G401.6 (cell line): ENCODE results near the gene RAB37.

ENCODE experiments used
- FAIRE-seq: peaks from 2 replicates; lab custom pipeline; 2012; peaks lifted over from hg19 to GRCh38; lab: Jason Lieb, UNC

The RAB37 gene

GRCh38 chr17:74763565-74764387 is 26.7 kb downstream of the RAB37 start:
- no peak for FAIRE-seq

- FAIRE-seq, result no peak
Measured at GRCh38 chr17:74764751-74765286, 27.8 kb downstream of the RAB37 start.

- FAIRE-seq, result no peak
Measured at GRCh38 chr17:74766413-74766812, 29.4 kb downstream of the RAB37 start.

- no peak for FAIRE-seq
Measured at GRCh38 chr17:74767111-74767516, 30.1 kb downstream of the RAB37 start.

- no peak for FAIRE-seq
Measured at GRCh38 chr17:74768069-74768762, 31.2 kb downstream of the RAB37 start.

- FAIRE-seq, result no peak
Measured at GRCh38 chr17:74768763-74769114, 31.7 kb downstream of the RAB37 start.

GRCh38 chr17:74769266-74769855 is 32.3 kb downstream of the RAB37 start:
- no peak for FAIRE-seq

- FAIRE-seq, result no peak
Measured at GRCh38 chr17:74769856-74770497, 32.9 kb downstream of the RAB37 start.

- no peak for FAIRE-seq
Measured at GRCh38 chr17:74770498-74771318, 33.7 kb downstream of the RAB37 start.

- FAIRE-seq, result no peak
Measured at GRCh38 chr17:74771319-74771914, 34.4 kb downstream of the RAB37 start.

GRCh38 chr17:74772053-74772452 is 35.0 kb downstream of the RAB37 start:
- no peak for FAIRE-seq

- no peak for FAIRE-seq
Measured at GRCh38 chr17:74773414-74773813, 36.4 kb downstream of the RAB37 start.

- FAIRE-seq, result no peak
Measured at GRCh38 chr17:74773871-74774286, 36.8 kb downstream of the RAB37 start.

- FAIRE-seq, result no peak
Measured at GRCh38 chr17:74775409-74776043, 38.5 kb downstream of the RAB37 start.

GRCh38 chr17:74776044-74776962 is 39.2 kb downstream of the RAB37 start, which contains the start of gene NAT9:
Gene NAT9, minus strand, starts transcription at chr17:74776345. Its CDS starts 647 bp downstream, at chr17:74775698.
- peak; percentile 60 for FAIRE-seq

- FAIRE-seq, result no peak
Measured at GRCh38 chr17:74776990-74777389, 39.9 kb downstream of the RAB37 start.

- FAIRE-seq, result no peak
Measured at GRCh38 chr17:74777901-74778515, 41.0 kb downstream of the RAB37 start.

- no peak for FAIRE-seq
Measured at GRCh38 chr17:74778960-74779359, 41.9 kb downstream of the RAB37 start.

GRCh38 chr17:74779501-74779900 is 42.4 kb downstream of the RAB37 start:
- FAIRE-seq, result no peak
